Measurements from ENCODE around the gene PTPN7.
"Not testable (repeated sequence)": the region's sequence is repeated elsewhere in the genome, so short reads cannot be mapped to it uniquely, and the experiment has no call there.

PTPN7 gene

DNA sequence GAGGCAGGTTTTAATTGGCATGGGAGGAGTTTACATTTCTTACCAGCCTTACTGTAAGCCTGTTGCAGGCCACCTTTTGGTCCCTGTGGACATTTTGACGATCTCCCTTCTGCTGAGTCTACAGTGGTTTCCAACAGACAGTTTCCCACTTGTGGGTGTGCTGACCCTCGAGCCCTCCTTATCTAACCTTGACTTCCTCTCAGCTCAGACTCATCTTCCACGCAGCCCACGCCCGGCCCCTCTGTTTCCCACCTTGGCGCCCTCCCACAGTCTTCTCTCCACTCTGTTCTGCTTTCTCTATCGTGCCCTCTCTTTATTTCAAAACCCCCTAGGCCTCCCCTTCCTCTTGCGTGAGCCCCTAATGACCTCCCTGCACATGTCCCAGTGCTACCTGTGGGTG lies 9.8 kb downstream of the PTPN7 start:
- no peak for DNase-seq

DNA sequence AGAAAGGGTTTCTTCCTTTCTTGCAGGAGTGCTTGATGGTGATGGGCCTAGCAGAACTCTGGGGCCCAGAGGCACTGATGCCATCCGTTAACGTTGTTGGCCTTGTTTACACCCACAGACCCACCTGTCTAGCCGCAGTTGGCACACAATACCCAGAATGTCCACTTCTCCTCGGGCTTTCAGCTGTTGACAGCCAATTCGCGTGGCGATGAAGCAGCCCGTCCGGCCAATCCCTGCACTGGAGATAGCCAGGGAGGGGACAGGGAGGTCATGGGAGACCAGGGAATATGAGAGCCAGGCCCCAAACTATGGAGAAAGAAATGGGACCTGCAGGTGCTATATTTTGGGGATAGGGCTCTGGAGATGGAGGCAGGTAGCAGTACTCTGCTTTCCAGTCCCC lies 10.2 kb downstream of the PTPN7 start:
- no peak for DNase-seq

DNA sequence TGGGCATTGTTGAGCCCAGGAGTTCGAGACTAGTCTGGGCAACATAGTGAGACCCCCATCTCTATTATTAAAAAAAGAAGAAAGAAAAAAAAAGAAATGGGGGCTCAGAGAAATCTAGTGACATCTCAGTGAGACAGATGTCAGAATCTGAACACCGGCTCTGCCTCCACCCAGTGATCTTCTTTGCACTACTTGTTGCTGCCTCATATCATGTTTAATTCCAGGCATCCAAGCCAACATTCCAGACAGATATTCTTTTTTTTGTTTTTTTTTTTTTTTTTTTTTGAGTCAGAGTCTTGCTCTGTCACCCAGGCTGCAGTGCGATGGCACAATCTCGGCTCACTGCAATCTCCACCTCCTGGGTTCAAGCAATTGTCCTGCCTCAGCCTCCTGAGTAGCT lies 10.8 kb downstream of the PTPN7 start:
- peak; percentile 38 for DNase-seq

DNA sequence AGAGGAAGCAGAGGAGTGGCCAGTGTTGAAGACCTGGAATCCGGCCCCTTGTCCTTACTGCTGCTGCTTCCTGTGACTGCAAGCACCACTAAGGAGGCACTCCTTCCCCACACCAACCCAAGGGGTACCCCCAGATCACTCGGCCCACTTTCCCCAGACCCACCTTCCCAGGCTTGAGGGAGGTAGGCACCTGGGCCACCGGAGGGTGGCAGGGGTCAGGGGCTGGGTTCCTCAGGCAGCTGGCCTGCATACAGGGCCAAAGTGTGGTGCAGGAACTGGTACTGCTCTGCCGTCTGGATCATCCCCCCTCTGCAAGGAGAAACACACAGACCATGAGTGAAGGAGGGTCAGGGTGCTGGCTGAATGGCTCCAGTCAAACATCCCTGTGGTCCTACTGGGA lies 12.0 kb downstream of the PTPN7 start:
- no peak for DNase-seq

DNA sequence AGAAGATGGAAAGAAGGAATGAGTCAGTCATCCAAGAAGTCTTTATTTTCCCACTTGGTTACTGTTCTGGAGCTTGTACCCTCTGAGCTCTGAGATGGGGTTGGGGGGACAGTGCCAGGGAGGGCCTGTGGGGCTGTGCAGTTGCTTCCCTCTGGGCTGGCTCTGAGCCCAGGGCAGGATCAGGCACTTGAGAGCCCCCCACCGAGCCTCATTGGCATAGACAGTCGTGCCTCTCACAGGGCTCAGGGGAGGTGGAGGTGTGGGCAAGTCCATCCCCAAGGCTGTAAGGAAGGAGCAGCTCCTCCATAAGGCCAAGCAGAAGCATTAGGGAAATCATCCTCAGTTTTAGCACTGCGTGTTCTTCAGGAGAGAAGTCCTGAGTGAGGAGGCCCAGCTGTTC lies 13.4 kb downstream of the PTPN7 start:
- no peak for DNase-seq

DNA sequence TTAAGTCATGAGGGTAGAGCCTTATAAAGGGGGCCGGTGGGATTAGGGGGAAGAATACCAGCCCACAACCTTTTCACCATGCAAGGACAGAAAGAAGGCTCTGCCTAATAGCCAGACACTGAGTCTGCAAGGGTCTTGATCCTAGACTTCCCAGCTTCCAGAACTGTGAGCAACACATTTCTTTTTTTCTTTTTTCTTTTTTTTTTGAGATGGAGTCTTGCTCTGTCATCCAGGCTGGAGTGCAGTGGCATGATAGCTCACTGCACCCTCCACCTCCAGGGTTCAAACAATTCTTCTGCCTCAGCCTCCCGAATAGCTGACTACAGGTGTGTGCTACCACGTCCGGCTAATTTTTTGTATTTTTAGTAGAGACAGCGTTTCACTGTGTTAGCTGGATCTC lies 14.1 kb downstream of the PTPN7 start:
- no peak for DNase-seq

DNA sequence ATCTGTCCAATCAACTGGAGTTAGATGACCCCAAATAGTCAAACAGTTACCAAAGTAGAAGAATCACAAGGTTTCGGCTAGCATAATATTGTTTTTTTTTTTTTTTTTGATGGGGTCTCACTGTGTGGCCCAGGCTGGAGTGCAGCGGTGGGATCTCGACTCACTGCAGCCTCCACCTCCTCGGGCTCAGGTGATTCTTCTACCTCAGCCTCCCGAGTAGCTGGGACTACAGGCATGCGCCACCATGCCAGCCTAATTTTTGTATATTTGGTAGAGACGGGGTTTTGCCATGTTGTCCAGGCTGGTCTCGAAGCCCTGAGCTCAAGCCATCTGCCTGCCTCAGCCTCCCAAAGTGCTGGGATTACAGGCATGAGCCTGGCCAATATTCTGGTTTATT lies 14.7 kb downstream of the PTPN7 start:
- DNase-seq, result not testable (repeated sequence)

DNA sequence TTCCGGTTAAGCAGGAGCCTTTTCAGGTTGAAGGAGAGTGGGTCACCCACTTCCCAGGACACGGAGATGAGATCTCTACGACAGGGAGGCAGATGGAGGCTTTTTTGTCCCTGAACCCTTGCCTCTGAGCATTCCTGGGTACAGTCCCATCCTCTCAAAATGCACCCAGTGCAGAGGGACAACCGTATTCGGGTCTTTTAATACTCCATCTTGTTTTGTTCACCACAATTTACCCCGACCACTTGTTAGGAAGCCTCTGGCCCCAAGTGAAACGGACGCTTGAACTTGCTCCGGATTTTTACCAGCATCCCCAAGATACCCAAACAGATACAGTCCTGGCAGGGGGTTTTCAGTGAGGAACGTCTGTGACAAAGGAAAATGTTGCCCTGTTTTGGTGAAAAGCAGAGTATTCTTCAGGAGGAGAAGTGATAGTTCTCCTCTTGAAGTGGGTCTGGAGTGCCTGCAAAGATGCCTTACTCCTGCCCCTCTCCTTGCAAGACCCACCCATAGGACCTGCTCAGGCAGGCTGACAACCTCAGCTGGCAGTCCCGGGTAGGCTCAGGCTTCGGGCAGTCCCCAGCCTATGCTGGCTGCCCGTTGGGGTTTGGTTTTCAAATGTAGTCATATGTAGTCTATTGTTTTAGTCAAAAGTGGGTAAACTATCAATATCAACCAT lies 15.2 kb downstream of the PTPN7 start:
- DNase-seq, result no peak

DNA sequence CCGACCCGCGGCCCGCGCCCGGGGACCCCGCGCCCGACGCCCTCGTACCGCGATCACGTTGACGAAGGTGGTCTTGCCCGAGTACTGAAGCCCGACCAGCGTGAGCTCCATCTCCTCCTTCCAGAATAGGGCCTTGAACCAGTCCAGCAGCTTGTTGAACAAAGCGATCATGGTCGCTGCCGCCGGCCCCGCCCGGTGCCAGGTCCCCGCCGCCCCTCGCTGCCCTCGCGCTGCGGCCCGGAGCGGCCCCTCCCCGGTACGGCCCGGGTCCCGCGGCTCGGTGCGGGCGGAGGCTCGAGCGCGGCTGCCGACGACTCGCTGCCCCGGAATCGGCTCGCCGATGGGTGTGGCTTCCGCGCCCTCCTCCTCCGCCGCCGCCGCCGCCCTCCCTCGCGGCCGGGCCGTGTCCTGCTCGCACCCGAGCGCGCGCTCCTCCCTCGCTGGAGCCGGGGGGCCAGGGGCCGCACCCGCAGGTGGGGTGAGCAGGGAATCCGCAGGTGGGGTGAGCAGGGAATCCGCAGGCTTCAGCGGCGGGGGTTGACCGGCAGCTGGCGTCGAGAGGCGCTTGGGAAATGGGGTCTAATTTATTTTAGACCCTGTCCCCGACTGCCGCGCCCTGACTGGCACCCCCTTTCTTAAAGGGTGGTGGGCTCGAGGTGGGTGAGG lies 15.9 kb downstream of the PTPN7 start, which contains the start of gene ARL8A:
Gene ARL8A, minus strand, starts transcription at position 336 of the 666 bp plus-strand sequence. Its CDS starts 165 bp downstream, at position 171.
- DNase-seq, result peak; percentile 52

DNA sequence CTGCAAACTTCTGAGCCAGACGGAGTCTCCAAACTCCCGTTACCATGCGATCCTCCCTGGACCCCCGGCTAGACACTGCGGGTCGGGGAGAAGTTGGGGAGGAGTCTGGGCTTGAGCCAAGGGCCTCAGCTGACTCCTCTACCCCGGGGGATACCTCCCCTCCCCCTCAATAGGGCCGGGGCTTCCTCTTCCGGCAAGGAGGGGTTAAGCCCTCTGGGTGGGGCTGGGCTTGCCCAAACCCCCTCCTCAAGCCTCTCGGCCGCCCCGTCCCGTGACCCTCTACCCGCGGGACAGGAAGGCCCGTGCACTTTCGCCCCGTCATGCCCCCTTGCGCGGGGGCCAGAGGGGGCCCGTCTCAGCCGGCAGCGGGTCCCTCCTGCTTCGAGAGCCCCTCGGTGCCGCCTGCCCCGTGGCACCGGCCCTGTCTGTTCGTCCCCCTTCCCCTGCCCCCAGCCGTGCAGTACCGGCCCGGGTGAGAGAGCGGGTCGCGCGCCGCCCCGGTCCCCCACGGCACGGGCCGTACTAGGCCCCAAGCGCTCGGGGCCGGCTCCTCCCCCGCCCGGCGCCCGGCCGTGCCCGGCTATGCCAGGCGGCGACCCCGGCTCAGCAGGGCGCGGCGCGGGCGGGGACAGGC lies 16.5 kb downstream of the PTPN7 start:
- DNase-seq, result peak; percentile 33

DNA sequence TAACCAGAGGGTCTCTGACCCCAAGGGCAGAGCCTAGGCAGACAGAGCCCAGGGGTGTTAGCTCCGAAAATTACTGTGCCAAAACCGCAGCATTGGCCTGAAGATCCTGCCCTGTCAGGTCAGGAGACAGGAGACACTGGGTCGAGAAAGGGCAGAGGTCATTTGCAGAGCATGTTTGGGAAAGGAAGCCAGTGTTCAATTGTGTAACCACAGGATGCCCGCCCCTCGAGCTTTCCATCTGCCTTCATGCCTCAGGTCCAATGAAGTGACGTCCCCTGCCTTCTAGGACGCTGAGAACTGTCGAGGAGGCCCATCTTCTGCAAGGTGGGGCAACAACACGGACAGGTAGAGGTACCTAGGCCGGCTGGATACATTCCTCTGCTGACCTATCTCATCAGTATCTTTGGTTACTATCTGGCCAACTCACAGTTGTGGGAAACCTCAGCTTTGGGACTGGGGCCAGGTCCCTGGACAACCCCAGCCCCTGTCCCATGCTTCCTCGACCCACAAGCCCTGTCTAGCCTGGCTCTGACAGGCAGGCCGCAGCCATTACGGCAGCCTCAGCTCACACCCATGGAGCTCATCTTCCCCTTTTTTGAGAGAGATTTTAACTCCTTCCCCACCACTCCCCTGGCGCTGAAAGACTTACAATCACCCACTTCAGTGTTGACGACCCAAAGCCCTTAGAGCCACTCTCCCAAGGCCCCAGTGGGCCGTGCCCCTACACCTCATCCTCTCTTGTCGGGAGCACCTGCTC lies 17.2 kb downstream of the PTPN7 start:
- DNase-seq, result no peak

DNA sequence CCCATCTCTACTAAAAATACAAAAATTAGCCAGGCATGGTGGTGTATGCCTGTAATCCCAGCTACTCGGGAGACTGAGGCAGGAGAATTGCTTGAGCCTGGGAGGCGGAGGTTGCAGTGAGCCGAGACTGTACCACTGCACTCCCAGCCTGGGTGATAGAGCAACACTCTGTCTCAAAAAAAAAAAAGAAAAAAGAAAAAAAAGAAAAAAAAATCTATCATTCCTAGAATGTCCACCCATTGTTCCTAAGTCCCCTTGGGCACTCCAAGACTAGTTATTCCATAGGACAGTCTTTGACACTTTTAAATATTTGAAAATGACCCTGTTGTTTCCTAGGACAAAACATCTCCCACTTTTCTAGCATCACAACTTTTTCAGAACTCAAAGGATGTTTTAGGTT lies 18.9 kb downstream of the PTPN7 start:
- DNase-seq, result not testable (repeated sequence)

DNA sequence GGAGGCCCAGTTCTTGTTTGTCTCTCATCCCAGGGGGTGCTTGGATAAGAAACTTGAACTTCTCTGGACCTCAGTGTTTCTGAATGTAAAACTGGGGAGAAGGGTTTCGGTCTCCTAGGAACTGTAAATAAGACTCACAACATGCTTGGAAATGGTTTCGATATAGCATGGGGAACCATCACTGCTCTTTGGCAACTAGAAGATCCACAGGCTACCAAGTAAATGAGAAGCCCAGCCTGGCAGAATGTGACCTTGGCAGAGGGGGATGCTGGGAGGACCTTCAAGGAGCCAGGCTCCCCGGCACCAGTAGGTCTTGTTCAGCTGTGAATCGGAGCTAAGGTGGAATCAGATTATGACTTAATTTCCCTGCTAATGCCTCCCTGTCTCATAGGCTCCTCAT lies 19.6 kb downstream of the PTPN7 start:
- no peak for DNase-seq

DNA sequence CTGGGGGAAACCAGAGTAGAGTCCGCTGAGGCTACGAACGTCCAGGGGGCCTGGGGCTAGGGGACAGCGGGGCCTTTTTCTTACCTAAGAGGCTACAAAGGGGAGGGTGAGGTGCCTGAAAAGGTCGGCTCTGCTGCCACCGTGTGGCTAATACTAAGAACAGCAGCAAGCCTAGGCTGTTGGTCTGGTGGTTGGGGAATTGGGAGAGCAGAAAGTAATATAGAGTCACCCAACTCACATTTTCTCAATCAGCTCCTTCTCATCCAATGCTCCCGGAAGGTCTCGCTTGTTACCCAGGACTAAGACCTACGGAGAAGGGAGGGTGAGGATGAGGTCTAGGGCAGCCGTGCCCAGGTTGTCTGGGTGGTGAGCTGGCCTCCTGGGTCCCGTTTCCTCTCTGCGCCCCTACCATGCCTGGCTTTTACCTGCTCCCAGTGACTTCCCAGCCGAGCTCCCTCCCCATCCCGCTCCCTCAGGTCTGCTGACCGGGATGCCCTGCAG lies 25.1 kb downstream of the PTPN7 start:
- peak; percentile 61 for DNase-seq

DNA sequence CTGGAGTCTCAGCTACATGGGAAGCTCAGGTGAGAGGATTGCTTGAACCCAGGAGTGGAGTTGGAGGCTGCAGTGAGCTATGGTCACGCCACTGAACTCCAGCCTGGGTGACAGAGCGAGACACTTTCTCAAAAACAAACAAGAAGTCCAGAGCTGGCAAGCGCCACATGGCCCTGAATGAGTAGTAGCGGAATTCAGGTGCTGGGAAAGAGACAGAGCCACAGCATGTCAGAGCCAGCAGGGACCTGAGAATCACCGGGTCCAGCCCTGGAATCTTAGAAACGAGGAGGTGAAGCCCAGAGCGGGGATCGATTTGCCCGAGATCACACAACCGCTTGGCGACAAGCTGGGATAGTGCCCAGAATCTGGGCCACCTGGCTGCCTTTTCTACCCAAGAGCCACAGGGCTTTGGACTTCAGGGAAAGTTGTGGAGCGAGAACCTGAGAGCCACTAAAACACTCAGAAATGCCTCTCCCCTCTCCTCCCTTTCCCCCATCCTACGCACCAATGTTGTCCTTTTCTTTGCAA lies 25.7 kb downstream of the PTPN7 start:
- no peak for DNase-seq

DNA sequence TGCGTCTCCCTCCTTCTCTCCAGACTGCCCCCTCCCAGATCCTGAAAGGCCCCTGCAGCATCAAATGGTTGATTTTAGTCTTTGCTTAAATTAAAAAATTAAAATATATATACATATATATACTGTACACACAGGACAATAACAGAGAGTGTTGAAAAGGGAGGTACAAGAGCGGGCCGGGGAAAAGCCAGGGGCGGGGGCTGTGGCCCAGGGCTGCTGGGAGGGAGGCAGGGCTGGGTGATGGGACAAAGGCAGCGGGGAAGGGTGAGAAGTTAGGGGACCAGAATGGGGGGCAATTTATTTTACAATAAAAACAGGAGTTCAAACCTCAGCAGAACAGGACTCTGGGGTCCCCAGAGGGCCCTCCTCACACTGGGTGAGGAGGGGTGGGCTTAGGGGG lies 26.4 kb downstream of the PTPN7 start:
- DNase-seq, result no peak

DNA sequence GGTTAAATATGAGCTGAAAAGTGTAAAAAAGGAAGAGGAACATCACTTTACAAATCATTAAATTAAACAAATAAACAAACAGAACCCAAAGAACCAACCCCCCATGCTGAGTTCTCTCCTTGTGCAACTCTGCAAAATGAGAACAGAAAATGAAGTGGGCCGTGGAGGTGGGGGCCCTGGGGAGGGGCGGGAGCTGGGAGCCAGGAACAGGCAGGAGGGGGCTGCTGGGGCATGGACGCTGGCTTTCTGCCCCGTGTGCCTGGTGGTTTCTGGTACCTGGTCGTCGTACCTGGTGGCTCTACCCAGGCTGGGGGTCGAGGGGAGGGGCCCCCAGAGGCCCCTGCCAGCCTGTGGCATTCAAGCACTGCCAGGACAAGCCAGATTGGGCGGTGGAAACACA lies 26.9 kb downstream of the PTPN7 start:
- DNase-seq, result no peak

DNA sequence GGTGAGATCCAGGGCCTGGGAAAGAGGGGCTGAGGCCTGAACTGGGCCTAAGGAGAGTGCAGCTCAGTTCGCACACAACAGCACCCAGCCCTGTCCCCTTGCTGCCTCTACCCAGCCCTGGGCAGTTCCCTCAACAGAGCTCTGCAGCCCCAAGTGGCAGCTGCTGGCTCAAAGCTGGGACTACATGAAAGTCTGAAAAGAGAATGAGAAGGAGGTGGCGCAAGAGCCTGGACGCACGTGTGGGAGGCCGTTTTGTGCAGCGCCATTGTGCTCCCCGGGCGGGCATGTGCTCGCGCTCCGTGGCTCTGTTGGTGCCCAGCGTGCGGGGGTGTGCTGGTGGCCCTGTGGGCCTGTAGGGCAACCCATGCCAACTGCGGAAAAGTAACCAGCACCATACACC lies 27.4 kb downstream of the PTPN7 start:
- DNase-seq, result no peak

DNA sequence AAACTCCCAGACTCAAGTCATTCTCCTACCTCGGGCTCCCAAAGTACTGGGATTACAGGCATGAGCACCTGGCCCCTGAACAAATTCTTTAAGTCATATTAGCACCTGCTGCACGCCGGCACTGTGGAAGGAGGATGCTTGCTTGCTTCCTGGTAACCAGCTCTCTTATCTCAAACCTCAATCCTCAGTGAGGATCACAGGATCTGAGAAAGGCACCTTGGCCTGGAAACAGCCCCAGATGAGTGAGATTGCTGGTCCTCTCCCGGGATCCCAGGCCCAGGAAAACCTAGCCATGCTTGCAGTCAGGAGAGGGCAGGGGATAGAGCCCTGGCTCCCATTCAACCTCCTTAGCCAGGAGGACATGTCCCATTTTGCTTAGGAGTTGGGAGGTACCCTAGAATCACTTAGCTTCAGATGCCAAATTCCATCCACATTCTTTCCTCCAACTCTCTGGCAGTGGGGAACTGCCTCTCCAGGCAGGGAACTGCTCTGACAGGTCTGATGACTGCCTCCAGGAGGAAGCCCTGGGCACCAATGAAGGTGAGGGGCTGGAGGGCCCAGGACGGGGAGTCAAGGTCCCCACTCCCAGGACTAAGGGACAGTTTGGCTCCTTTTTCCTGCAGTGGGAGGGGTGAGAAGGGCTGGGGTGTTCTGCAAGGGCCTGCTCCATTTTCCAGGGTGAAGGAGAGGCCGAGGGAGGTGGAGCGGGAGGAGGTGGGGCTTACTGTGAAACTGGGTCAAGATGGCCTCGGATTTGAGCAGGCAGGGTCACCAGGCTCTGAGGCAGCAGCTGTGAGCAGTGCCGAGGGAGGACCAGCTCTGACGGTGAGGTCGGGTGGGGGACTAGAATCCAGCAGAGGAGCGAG lies 28.2 kb downstream of the PTPN7 start:
- DNase-seq, result no peak

DNA sequence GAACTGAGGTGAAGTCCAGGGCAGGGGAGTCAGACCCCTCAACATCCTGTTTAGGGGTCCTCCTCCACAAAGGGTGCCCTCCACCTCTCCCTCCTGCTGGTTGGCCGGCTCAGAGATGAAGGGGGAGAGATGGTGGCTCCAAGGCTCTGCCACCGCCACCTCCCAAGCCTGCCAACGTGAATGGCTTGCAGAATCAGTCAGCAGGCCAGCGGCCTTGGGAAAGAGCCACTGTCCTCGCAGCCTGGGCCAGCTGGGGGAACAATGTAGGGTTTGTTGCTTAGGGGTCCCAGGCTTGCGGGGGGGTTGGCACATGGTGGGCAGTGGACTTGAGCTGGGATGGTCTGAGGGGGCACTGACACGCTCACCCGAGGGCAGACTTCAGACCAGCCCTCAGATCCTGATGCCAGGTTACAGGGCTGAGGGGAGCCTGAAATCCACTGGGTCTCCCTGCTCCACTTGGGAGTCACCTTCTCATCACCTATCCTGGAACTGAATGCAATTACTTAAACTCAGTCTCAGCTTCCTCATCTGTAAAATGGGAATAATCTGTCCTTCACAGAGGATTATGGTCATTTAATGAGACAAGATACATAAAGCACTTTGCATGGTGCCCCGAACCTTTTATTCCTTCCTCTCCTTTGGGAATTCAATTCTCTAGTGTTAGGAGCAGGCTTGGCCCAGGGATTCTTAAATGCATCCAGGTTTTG lies 29.4 kb downstream of the PTPN7 start:
- no peak for DNase-seq

DNA sequence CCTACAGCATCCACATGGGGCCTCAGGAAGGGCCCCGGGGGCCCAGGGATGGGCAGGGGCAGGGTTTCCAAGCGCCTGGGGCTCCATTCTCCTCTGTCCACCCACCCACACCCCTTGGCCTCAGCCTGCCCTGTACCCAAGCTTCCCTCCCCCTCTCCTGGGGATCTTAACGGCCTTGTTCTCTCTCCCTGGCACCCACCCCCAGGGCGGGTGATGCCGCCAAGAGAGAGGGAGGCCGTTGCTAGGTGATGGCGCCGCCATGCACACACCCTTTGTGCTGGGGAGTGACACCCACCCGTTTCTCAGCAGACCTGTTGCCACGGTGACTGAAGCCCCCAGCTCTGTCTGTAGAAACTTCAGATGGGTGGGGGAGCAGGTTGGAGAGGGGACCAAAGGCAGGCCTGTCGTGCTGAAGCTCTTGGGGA lies 30.1 kb downstream of the PTPN7 start:
- no peak for DNase-seq

All from fibroblast of skin of scalp (primary cell).